K562 (cell line): ENCODE measurements around the gene ARNT2. TPM values are rescaled to one million over a fixed set of nuclear protein-coding genes. Genes with fewer than 3 reads are reported as not detected.
A peak's percentile ranks its signal among the peaks of the same experiment; 100 is the strongest.

ENCODE experiments used
- ATAC-seq: fragments of 200-7000 bp; cut with Tn5 transposase; 3 replicates; pipeline ENCODE4 v1.9.1; 2020; ENCODE audit warnings: moderate library complexity
- BruUV-seq: library from RNA; stranded (reverse); fragments of 400-500 nt; replicated peaks from 2 replicates; lab custom pipeline; 2021; lab: Mats Ljungman, UMichigan
- CTCF ChIA-PET: fragments of 300-600 bp; formaldehyde crosslinking; extraction: SDS; loops from one replicate; lab custom pipeline; 2021; ENCODE audit warnings: low intra/inter-chr PET ratio; lab: Yijun Ruan, JAX
- POLR2A ChIA-PET: fragments of 300-600, 350-650 bp; sonication (Branson Sonifier 250); formaldehyde crosslinking; extraction: SDS; loops from one replicate; lab custom pipeline; 2021; ENCODE audit warnings: antibody characterized with exemption, inconsistent platforms; lab: Yijun Ruan, JAX
- DNase-seq, 4 experiments: peaks; one replicate each; pipeline versions ENCODE4 v3.0.0 to v3.0.0-alpha.2; 2011 to 2018; ENCODE audit warnings: low spot score in 3 of 4, mixed read lengths in 3 of 4; ENCODE audit errors: extremely low read depth in 1 of 4
- FAIRE-seq: peaks from 2 replicates; lab custom pipeline; 2011; peaks lifted over from hg19 to GRCh38; lab: Jason Lieb, UNC
- H2AFZ ChIP-seq: 2 replicates; pipeline ENCODE4 v1.6.0; 2011; ENCODE audit warnings: low read depth, low read length, control low read depth, inconsistent platforms
- H3K27ac ChIP-seq: fragments of 200-600 bp; 3 replicates; pipeline ENCODE4 v1.8.0; 2011; ENCODE audit warnings: low read depth, mild to moderate bottlenecking, control low read depth, inconsistent platforms, low read length, moderate library complexity, mixed read lengths; ENCODE audit errors: extremely low read depth
- H3K27me3 ChIP-seq, 2 experiments: fragments of 300-600 bp in 1 of 2; 2 replicates in 1 of 2; 3 replicates in 1 of 2; pipeline versions ENCODE4 v1.6.0 to v1.8.0; 2011; ENCODE audit warnings: inconsistent platforms in 2 of 2, low read length in 2 of 2, mild to moderate bottlenecking in 1 of 2, mixed read lengths in 1 of 2, moderate library complexity in 1 of 2; ENCODE audit not compliant: control insufficient read depth in 2 of 2, insufficient read depth in 2 of 2
- H3K36me3 ChIP-seq: fragments of 300-600 bp; 3 replicates; pipeline ENCODE4 v1.8.0; 2011; ENCODE audit warnings: mild to moderate bottlenecking, low read length, inconsistent platforms; ENCODE audit not compliant: control insufficient read depth, insufficient read depth
- H3K4me1 ChIP-seq, 2 experiments: fragments of 200-600 bp in 1 of 2; replicated peaks in 1 of 2; 2 replicates in 1 of 2; 3 replicates in 1 of 2; pipeline versions ENCODE4 v1.5.1 to v1.8.0; 2011; ENCODE audit warnings: inconsistent platforms in 2 of 2, low read length in 2 of 2, mild to moderate bottlenecking in 1 of 2, mixed read lengths in 1 of 2, moderate library complexity in 1 of 2; ENCODE audit not compliant: control insufficient read depth in 2 of 2, insufficient read depth in 2 of 2
- H3K4me2 ChIP-seq: 2 replicates; pipeline ENCODE4 v1.6.1; 2011; ENCODE audit warnings: low read length, control low read depth, inconsistent platforms, mixed read lengths; ENCODE audit not compliant: insufficient read depth
- H3K4me3 ChIP-seq: fragments of 200-600 bp; sonication (generic), shearing (Covaris generic); 2 replicates; pipeline ENCODE4 v1.5.1; 2016; ENCODE audit warnings: control low read depth, inconsistent platforms
- H3K79me2 ChIP-seq: fragments of 200-600 bp; 3 replicates; pipeline ENCODE4 v1.8.0; 2011; ENCODE audit warnings: low read length, inconsistent platforms; ENCODE audit not compliant: control insufficient read depth, insufficient read depth
- H3K9ac ChIP-seq, 2 experiments: 2 replicates each; pipeline versions ENCODE4 v1.6.0 to v1.6.1; 2011; ENCODE audit warnings: low read depth in 2 of 2, low read length in 2 of 2, control low read depth in 1 of 2, inconsistent platforms in 1 of 2, mild to moderate bottlenecking in 1 of 2, mixed read lengths in 1 of 2; ENCODE audit not compliant: insufficient read depth in 1 of 2
- H3K9me1 ChIP-seq: one replicate; pipeline ENCODE4 v1.6.0; 2011; ENCODE audit warnings: inconsistent platforms, mild to moderate bottlenecking, low read length, moderate library complexity; ENCODE audit not compliant: control insufficient read depth, insufficient read depth
- H3K9me3 ChIP-seq: replicated peaks from 2 replicates; pipeline ENCODE4 v1.5.1; 2011; ENCODE audit warnings: low read depth, low read length, inconsistent platforms; ENCODE audit not compliant: control insufficient read depth, insufficient read depth
- H4K20me1 ChIP-seq: replicated peaks from 2 replicates; pipeline ENCODE4 v1.6.1; 2011; ENCODE audit warnings: low read length, inconsistent platforms, mixed read lengths; ENCODE audit not compliant: control insufficient read depth, insufficient read depth
- BCOR ChIP-seq: fragments of 450-650 bp; IDR thresholded peaks from 2 replicates; pipeline ENCODE4 v1.6.1; 2016
- LEF1 ChIP-seq: fragments of 450-650 bp; IDR thresholded peaks from 2 replicates; pipeline ENCODE4 v1.6.1; 2016; ENCODE audit warnings: mild to moderate bottlenecking
- MECOM ChIP-seq: fragments of 250-450 bp; sonication (Bioruptor Pico); IDR thresholded peaks from 2 replicates; pipeline ENCODE4 v1.8.0; 2022; ENCODE audit warnings: inconsistent platforms
- OTX1 ChIP-seq: fragments of 450-650 bp; formaldehyde crosslinking; IDR thresholded peaks from 2 replicates; pipeline ENCODE4 v1.4.0; 2022; ENCODE audit warnings: mild to moderate bottlenecking
- RAD21 ChIP-seq, 2 experiments: fragments of 250-450 bp in 1 of 2; fragments of 450-650 bp in 1 of 2; sonication (Bioruptor Pico) in 1 of 2; formaldehyde crosslinking in 1 of 2; IDR thresholded peaks in 1 of 2; conservative IDR thresholded peaks in 1 of 2; 2 replicates each; pipeline versions ENCODE4 v1.4.0 to v1.8.0; 2020 to 2022; ENCODE audit warnings: mild to moderate bottlenecking in 2 of 2, moderate library complexity in 1 of 2
- RBBP5 ChIP-seq: fragments of 200-600 bp; sonication (generic); IDR thresholded peaks from 2 replicates; pipeline ENCODE4 v1.6.1; 2012; ENCODE audit warnings: borderline replicate concordance, mild to moderate bottlenecking, low read length, control low read depth, inconsistent platforms; ENCODE audit not compliant: insufficient read depth, poor library complexity, severe bottlenecking
- SP1 ChIP-seq: sonication (generic); formaldehyde crosslinking; IDR thresholded peaks from 2 replicates; pipeline ENCODE4 v1.8.1; 2022; ENCODE audit warnings: mild to moderate bottlenecking, missing genetic modification reagents
- TAL1 ChIP-seq: fragments of 450-650 bp; IDR thresholded peaks from 2 replicates; pipeline ENCODE4 v1.6.1; 2016; ENCODE audit warnings: mild to moderate bottlenecking
- ZNF431 ChIP-seq: sonication (generic); formaldehyde crosslinking; IDR thresholded peaks from 2 replicates; pipeline ENCODE4 v1.8.0; 2022; ENCODE audit warnings: mild to moderate bottlenecking, missing genetic modification reagents
- WGBS: fragments of 100-300 bp; shearing (Covaris generic); methylation state at CpG from one replicate; pipeline ENCODE4 v1.1.6; 2016; ENCODE audit warnings: low coverage, mixed read lengths; ENCODE audit not compliant: insufficient coverage; ENCODE audit errors: missing lambda C conversion rate; 5-methylcytosine and 5-hydroxymethylcytosine counted together
- in situ Hi-C: fragments of 300-500 bp; cut with MboI; formaldehyde crosslinking; loops from 4 replicates; pipeline ENCODE4 v1.15.0; 2018; ENCODE audit warnings: inconsistent platforms, mixed read lengths
- intact Hi-C: fragments of 100-400 bp; cut with micrococcal nuclease; formaldehyde crosslinking; loops from 2 replicates; pipeline ENCODE4 v1.14.2; 2022
- polyA plus RNA-seq, 8 experiments: library from polyadenylated mRNA; depleted of rRNA in 4 of 8; stranded (reverse) in 5 of 8; unstranded in 3 of 8; fragments of >200 nt; fragmentation: Nextera tagmentation in 2 of 8; fragmentation: Illumina TruSeq in 1 of 8; extraction: Ambion mirVana in 2 of 8; extraction: Trizol in 1 of 8; gene quantifications; 2 replicates each; pipeline versions ENCODE4 v1.2.1 to v1.2.3, GENCODE V29; 2011 to 2014; ENCODE audit warnings: inconsistent platforms in 1 of 8, missing spikeins in 1 of 8
- total RNA-seq, 7 experiments: library from RNA; depleted of rRNA in 6 of 7; stranded (reverse); fragments of >200 nt in 6 of 7; fragmentation: Illumina TruSeq in 2 of 7; extraction: Trizol in 2 of 7; gene quantifications; 2 replicates each; pipeline versions ENCODE4 v1.2.1 to v1.2.3, GENCODE V29; 2011 to 2021; ENCODE audit warnings: low replicate concordance in 1 of 7
- TF ChIP-seq, protein P1 (sequence below): sonication (generic); formaldehyde crosslinking; IDR thresholded peaks from 2 replicates; pipeline ENCODE4 v1.8.1; 2022; ENCODE audit warnings: missing genetic modification reagents
- TF ChIP-seq, protein P2 (sequence below): fragments of 200-800 bp; sonication (Bioruptor generic); IDR thresholded peaks from 2 replicates; pipeline ENCODE4 v1.6.1; 2017; ENCODE audit warnings: missing genetic modification characterization, missing compliant biosample characterization
- TF ChIP-seq, protein P3 (sequence below): fragments of 450-650 bp; IDR thresholded peaks from 2 replicates; pipeline ENCODE4 v1.6.1; 2018; ENCODE audit warnings: mild to moderate bottlenecking, low read depth; ENCODE audit not compliant: partially characterized antibody
- TF ChIP-seq, protein P4 (sequence below): fragments of 450-650 bp; IDR thresholded peaks from 2 replicates; pipeline ENCODE4 v1.7.0; 2016; ENCODE audit warnings: borderline replicate concordance
- TF ChIP-seq, protein P5 (sequence below), 3 experiments: IDR thresholded peaks in 2 of 3; conservative IDR thresholded peaks in 1 of 3; 2 replicates each; pipeline ENCODE4 v1.5.1; 2011 to 2012; ENCODE audit warnings: low read length in 3 of 3, mild to moderate bottlenecking in 3 of 3, control low read depth in 2 of 3, improper control_type of control experiment in 1 of 3, inconsistent platforms in 1 of 3, low read depth in 1 of 3, mixed read lengths in 1 of 3, moderate library complexity in 1 of 3; ENCODE audit not compliant: insufficient read depth in 2 of 3

ARNT2 gene
- total and polyA plus RNA-seq, 9 of the 15 experiments (the other 6 are each of a cell fraction or from before 2014, with no cell fraction given) = 0.01 TPM; not detected in 8

DNA sequence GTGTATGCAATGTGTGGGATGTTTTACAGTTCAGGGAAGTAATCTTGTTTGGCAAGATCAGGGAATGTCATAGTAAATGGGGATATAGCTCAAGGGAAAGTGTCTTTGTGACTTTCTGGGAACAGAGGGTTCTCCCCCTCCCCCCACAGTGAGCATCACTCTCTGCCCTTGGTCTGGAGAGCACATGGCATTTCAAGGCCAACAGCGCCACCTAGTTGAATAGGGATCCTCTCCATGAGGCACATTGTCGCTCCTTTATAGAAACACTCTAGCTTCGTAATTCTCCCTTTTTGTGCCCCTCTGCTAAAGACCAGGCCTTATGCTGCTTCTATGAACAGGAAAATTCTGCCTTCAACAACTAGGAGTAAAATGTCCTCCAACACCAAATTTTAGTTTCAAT, 37.1 kb upstream of the ARNT2 start:
- Histone ChIP-seq H2AFZ (no peak overlapping the region), H3K79me2 (no peaks in the 10 kb centered on the region), H3K27me3 (no peaks in the 10 kb centered on the region), H3K4me3 (no peak overlapping the region), H3K4me2 (no peak overlapping the region), H3K27ac (no peak overlapping the region), H3K9me1 (no peaks in the 10 kb centered on the region), H4K20me1 (no peaks in the 10 kb centered on the region), H3K4me1 (no peaks in the 10 kb centered on the region), H3K9ac (no peak overlapping the region), H3K9me3 (no peaks in the 10 kb centered on the region; the same call in 1 of the 2 replicates), H3K36me3 (no peaks in the 10 kb centered on the region)
- intact Hi-C loops = loop anchor here (1.0 kb wide), 1 partner anchor 125 kb away; no protein-coding TSS in a partner anchor
- peak; percentile 60; the same call in 2 of the 3 replicates for ATAC-seq
- WGBS = 3% methylated on average over 3 of the region's 3 CpGs
- in situ Hi-C loops = no loop called here
- no TSS peak for BruUV-seq
- DNase-seq = peak; percentile 30 to 64 (median 41)
- CTCF ChIA-PET = interaction anchor here (0.8 kb wide), 1 partner anchor 125 kb away, joined by 3 read pairs; no protein-coding TSS in a partner anchor
- peak; percentile 42 for FAIRE-seq
- POLR2A ChIA-PET = no interaction called here
- TF ChIP-seq, protein P1, sequence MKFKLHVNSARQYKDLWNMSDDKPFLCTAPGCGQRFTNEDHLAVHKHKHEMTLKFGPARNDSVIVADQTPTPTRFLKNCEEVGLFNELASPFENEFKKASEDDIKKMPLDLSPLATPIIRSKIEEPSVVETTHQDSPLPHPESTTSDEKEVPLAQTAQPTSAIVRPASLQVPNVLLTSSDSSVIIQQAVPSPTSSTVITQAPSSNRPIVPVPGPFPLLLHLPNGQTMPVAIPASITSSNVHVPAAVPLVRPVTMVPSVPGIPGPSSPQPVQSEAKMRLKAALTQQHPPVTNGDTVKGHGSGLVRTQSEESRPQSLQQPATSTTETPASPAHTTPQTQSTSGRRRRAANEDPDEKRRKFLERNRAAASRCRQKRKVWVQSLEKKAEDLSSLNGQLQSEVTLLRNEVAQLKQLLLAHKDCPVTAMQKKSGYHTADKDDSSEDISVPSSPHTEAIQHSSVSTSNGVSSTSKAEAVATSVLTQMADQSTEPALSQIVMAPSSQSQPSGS = no peak
- TF ChIP-seq, protein P2, sequence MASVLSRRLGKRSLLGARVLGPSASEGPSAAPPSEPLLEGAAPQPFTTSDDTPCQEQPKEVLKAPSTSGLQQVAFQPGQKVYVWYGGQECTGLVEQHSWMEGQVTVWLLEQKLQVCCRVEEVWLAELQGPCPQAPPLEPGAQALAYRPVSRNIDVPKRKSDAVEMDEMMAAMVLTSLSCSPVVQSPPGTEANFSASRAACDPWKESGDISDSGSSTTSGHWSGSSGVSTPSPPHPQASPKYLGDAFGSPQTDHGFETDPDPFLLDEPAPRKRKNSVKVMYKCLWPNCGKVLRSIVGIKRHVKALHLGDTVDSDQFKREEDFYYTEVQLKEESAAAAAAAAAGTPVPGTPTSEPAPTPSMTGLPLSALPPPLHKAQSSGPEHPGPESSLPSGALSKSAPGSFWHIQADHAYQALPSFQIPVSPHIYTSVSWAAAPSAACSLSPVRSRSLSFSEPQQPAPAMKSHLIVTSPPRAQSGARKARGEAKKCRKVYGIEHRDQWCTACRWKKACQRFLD (CRISPR knock-in tag) = no peak
- TF ChIP-seq OTX1 (CRISPR knock-in tag) (no peak), RAD21 (CRISPR knock-in tag; conservative IDR thresholded peaks at IDR 0.05 in 1 of 2, IDR thresholded peaks at IDR 0.05 in 1 of 2) (peak in 1 of 2 experiments; percentile 61; a peak in 2 of 4 replicates), RBBP5 (no peak), ZNF431 (CRISPR knock-in tag) (no peak), BCOR (no peak), SP1 (CRISPR knock-in tag) (no peak), LEF1 (no peak), TAL1 (no peak), MECOM (CRISPR knock-in tag) (no peak)
- TF ChIP-seq, protein P3, sequence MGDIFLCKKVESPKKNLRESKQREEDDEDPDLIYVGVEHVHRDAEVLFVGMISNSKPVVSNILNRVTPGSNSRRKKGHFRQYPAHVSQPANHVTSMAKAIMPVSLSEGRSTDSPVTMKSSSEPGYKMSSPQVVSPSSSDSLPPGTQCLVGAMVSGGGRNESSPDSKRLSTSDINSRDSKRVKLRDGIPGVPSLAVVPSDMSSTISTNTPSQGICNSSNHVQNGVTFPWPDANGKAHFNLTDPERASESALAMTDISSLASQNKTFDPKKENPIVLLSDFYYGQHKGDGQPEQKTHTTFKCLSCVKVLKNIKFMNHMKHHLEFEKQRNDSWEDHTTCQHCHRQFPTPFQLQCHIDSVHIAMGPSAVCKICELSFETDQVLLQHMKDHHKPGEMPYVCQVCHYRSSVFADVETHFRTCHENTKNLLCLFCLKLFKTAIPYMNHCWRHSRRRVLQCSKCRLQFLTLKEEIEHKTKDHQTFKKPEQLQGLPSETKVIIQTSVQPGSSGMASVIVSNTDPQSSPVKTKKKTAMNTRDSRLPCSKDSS = no peak
- TF ChIP-seq, protein P4, sequence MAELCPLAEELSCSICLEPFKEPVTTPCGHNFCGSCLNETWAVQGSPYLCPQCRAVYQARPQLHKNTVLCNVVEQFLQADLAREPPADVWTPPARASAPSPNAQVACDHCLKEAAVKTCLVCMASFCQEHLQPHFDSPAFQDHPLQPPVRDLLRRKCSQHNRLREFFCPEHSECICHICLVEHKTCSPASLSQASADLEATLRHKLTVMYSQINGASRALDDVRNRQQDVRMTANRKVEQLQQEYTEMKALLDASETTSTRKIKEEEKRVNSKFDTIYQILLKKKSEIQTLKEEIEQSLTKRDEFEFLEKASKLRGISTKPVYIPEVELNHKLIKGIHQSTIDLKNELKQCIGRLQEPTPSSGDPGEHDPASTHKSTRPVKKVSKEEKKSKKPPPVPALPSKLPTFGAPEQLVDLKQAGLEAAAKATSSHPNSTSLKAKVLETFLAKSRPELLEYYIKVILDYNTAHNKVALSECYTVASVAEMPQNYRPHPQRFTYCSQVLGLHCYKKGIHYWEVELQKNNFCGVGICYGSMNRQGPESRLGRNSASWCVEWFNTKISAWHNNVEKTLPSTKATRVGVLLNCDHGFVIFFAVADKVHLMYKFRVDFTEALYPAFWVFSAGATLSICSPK = no peak
- TF ChIP-seq, protein P5, sequence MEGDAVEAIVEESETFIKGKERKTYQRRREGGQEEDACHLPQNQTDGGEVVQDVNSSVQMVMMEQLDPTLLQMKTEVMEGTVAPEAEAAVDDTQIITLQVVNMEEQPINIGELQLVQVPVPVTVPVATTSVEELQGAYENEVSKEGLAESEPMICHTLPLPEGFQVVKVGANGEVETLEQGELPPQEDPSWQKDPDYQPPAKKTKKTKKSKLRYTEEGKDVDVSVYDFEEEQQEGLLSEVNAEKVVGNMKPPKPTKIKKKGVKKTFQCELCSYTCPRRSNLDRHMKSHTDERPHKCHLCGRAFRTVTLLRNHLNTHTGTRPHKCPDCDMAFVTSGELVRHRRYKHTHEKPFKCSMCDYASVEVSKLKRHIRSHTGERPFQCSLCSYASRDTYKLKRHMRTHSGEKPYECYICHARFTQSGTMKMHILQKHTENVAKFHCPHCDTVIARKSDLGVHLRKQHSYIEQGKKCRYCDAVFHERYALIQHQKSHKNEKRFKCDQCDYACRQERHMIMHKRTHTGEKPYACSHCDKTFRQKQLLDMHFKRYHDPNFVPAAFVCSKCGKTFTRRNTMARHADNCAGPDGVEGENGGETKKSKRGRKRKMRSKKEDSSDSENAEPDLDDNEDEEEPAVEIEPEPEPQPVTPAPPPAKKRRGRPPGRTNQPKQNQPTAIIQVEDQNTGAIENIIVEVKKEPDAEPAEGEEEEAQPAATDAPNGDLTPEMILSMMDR (IDR thresholded peaks at IDR 0.05 in 2 of 3, conservative IDR thresholded peaks at IDR 0.05 in 1 of 3; ENCODE audit: insufficient read depth in 2 of 3, low read depth in 1 of 3, low read length in 3 of 3) = peak; percentile 56 to 59 (median 57)
